GM19324 (cell line): ENCODE measurements around the gene PRRC1.
"Not testable (repeated sequence)": the region's sequence is repeated elsewhere in the genome, so short reads cannot be mapped to it uniquely, and the experiment has no call there.

Source experiments
- ATAC-seq: cut with Tn5 transposase; IDR thresholded peaks from one replicate; pipeline ENCODE4 v1.9.1; 2021; ENCODE audit warnings: mild to moderate bottlenecking, moderate library complexity; ENCODE audit not compliant: unreplicated experiment, low FRiP score

PRRC1 gene

GRCh38 chr5:127540553-127540952 is 23.1 kb downstream of the PRRC1 start:
- not testable (repeated sequence) for ATAC-seq

GRCh38 chr5:127545249-127545648 is 27.8 kb downstream of the PRRC1 start:
- not testable (repeated sequence) for ATAC-seq

GRCh38 chr5:127549551-127549950 is 32.1 kb downstream of the PRRC1 start:
- no peak for ATAC-seq

GRCh38 chr5:127550652-127551409 is 33.4 kb downstream of the PRRC1 start:
- no peak for ATAC-seq

DNA sequence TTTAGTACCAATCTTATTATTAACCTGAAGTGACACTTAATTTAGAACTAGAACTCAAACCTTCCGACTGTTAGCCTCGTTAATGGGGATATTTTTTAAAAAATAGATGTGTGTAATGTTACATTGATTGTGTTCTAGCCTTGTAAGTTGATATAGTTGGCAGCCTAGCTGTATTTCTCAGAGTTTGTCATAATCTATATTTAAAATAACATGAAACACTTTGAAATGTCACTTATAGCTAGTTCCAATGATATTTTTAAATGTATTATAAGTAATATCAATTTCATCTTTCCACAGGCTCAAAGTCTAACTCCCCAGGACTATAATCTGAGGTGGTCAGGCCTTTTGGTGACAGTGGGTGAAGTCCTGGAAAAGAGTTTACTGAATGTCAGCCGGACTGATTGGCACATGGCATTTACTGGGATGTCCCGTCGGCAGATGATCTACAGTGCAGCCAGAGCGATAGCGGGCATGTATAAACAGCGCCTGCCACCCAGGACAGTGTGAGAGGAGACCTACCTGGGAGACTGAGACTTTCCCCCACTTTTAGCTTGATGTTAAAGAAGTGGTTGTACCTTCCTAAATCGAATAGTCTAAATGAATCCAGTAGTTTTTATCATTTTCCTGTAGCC is 34.1 kb downstream of the PRRC1 start:
- ATAC-seq: no peak

DNA sequence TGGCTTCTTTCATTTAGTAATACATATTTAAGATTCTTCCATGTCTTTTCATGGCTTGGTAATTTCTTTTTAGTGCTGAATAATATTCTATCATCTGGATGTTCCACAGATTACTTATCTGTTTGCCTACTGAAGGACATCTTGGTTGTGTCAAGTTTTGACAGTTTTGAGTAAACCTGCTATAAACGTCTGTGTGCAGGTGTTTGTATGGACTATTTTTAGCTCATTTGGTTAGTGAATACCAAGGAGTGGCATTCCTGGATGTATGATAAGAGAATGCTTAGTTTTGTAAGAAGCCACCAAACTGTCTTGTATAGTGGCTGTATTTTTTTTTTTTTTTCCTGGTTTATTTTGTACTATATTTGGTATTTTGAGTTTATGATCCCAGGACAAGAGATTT is 38.4 kb downstream of the PRRC1 start:
- no peak for ATAC-seq

DNA sequence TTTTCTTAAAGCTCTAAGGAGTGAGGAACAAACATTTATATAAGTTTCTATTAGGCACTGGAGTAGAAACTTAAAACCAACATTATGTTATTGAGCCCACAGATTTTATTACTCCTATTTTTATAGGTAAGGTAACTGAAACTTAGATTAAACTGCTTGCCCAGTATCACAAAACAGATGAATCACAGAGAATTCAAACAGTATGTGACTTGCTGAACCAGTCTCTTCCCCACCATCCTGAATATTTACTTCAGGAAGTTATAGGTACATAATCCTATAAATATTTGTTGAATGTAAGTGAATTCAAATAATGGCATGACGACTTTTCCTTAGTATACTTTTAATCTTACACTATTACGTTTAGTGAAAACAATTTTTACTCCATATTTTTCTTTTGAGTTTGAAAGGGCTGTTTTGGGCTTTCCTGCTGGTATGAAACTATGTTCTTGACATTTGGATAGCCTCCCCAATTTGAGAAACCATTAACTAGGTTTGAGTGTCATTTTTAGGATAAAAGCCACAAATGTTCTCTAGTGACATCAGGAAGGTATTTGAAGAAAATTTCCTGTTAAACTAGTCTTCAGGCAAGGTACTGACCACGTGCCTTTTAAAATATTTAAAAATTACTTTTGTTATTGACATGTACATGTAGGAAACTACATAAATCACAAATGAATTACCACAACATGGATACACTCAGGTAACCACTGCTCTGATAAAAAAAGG is 39.3 kb downstream of the PRRC1 start:
- no peak for ATAC-seq

DNA sequence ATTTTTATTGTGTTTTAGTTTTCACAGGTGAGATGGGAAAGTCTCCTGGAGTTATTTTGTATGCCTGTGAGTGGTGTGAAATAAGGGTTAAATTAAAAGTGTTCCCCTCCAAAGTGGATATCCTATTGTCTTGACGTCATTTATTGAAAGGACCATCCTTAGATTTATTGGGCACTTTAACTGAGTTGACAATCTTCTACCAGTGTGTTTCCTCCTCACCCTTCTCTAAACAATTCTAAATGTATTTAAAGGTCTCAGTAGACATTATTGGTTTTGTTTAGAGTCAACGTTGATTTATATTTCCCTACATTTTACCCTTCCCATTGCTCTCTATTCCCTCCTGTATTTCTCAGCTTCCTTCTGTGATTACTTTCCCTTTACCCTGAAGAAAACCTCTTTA is 40.8 kb downstream of the PRRC1 start:
- ATAC-seq: no peak

- no peak for ATAC-seq
These were observed 43.8 kb downstream of the PRRC1 start for GRCh38 chr5:127561254-127561653.

GRCh38 chr5:127562252-127562651 is 44.8 kb downstream of the PRRC1 start:
- no peak for ATAC-seq

DNA sequence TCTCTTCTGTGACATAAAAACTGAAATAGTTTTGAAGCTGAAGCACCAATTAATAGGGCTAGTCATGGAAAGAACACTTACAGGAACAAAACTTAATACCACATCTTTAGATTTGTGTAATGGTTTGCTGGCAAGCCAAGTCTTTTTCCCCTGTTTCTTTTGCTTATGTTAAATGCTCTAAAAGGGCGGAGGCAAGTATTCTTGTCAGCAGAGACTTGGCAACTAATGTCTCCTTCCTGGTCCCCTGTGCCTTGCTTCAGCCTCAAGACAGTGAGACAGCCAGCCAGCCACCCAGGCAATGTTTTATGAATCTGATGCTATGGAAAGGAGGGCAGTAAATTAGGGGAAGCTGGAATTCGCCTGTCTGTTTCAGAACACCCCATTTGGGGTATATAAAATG is 45.7 kb downstream of the PRRC1 start:
- ATAC-seq: no peak

DNA sequence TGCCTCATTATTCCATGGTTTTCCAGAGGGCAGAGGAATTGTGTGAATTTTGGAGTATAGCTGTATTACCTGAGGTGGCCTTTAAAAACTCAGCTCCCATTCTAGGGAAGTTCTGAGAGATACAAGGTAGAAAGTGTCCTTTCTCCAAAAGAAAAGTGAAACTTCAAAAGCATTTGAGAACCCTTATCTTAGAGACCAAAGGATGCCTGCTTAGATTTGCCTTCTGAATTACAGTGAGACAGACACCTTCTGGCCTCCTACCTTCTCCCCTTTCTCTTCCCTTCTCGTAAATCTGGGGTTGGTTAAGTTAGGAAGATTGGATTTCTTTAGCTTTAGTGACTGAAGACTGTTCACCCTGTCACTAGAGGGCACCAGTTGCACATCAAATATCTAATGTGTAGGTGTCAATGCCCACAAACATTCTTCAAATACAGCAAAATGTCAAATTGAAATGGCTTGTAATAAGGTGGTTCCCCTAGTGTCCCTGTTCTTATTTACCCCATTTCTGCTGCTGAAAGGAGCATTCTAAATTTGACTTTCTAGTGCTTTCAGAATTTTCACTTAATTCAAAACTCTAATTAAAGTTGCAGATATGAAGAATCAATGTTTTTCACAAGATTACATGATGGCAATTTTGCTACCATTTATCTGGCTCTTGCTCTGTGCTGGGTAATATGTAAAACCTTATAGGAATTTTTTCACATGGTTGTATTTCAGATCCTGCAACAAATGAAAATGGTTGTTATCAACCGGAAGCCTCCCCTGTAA is 46.7 kb downstream of the PRRC1 start:
- ATAC-seq: peak; percentile 40

- ATAC-seq: no peak
These were observed 48.3 kb downstream of the PRRC1 start for GRCh38 chr5:127565586-127566270.

GRCh38 chr5:127567026-127567768 is 49.8 kb downstream of the PRRC1 start:
- ATAC-seq: peak; percentile 51

GRCh38 chr5:127568166-127568565 is 50.7 kb downstream of the PRRC1 start:
- no peak for ATAC-seq

DNA sequence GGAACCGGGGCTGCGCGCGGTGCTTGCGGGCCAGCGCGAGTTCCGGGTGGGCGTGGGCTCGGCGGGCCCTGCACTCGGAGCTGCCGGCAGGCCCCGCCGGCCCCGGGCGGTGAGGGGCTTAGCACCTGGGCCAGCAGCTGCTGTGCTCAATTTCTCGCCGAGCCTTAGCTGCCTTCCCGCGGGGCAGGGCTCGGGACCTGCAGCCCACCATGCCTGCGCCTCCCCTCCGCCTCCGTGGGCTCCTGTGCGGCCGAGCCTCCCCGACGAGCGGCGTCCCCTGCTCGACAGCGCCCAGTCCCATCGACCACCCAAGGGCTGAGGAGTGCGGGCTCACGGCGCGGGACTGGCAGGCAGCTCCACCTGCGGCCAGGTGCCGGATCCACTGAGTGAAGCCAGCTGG is 52.0 kb downstream of the PRRC1 start:
- not testable (repeated sequence) for ATAC-seq

DNA sequence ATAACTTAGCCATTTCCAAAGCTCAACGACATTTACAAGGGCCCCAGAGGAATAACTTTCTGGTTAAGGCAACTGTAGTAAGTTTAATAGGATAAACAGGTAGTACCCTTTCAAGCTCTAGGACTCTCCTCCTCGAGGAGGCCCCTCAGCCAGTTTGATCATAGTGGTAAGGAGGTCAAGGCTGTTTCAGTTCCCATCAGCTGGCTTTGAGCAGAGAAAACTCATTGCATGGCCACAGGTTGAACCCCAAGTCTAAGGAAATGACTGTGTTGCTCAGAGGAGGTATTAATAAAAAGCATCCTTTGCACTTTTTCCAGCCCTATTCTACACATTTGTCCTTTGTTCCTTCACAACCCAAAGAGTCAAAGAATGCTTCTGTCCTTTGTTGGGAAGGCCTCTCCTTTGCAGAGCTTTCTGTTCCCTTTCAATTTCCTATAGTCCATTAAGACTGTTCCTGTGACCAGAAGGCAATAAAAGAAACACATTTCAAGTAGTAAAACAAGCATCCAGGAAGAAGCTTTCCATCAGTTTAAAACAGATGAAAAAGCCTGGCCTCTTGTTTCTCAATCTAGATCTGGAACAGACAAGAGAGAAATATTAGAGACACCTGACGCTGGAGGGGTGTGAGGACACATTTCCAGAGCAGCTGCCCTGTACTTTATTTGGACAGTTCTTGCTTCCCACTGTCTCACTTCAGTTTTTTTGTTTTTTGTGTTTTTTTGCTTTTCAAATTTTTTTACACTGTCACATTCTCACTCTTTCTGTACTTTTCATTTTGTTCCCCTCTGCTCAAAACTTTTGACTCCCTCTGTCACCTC is 54.1 kb downstream of the PRRC1 start:
- peak; percentile 60 for ATAC-seq

GRCh38 chr5:127572930-127573329 is 55.5 kb downstream of the PRRC1 start:
- peak; percentile 30 for ATAC-seq
